ENCODE data around the gene CCR6.
A peak's percentile ranks its signal among the peaks of the same experiment; 100 is the strongest.
"Not testable (repeated sequence)": the region's sequence is repeated elsewhere in the genome, so short reads cannot be mapped to it uniquely, and the experiment has no call there.

The CCR6 gene

GRCh38 chr6:167122827-167123657 is at the start of gene CCR6:
TSS of gene CCR6 (plus strand) at chr6:167123096. CDS start at chr6:167136135, 13,039 bp downstream.
- TF ChIP-seq Cebpa-rat (IDR thresholded peaks at IDR 0.05), result no peak
- H3K4me3 ChIP-seq, result no peak within 1 kb of the TSS
- H3K9me3 ChIP-seq, result peaks cover 14% of the 10 kb centered on the region
- no peaks in the 10 kb centered on the region for H3K27me3 ChIP-seq
- H3K4me2 ChIP-seq, result peak within 1 kb of the TSS; percentile 57
- no peaks in the 10 kb centered on the region for H3K36me3 ChIP-seq
- H3K4me1 ChIP-seq, result peaks cover 70% of the 10 kb centered on the region
- no peak within 1 kb of the TSS for H3K27ac ChIP-seq
- H4K20me1 ChIP-seq, result no peaks in the 10 kb centered on the region
- no peak within 1 kb of the TSS for H3K9ac ChIP-seq

- Histone ChIP-seq H3K9ac (no peak overlapping the region), H3K9me3 (peaks cover 29% of the 10 kb centered on the region), H3K4me2 (peak overlapping the region; percentile 57), H3K4me1 (peaks cover 14% of the 10 kb centered on the region), H3K36me3 (no peaks in the 10 kb centered on the region), H3K27ac (no peak overlapping the region), H3K27me3 (no peaks in the 10 kb centered on the region), H4K20me1 (no peaks in the 10 kb centered on the region), H3K4me3 (no peak overlapping the region)
- TF ChIP-seq Cebpa-rat (IDR thresholded peaks at IDR 0.05), result peak; percentile 89
Measured at GRCh38 chr6:167073679-167074274, 49.1 kb upstream of the CCR6 start.

- no peaks in the 10 kb centered on the region for H3K27me3 ChIP-seq
- no peak for TF ChIP-seq Cebpa-rat (IDR thresholded peaks at IDR 0.05)
- H3K27ac ChIP-seq, result no peak overlapping the region
- no peaks in the 10 kb centered on the region for H3K36me3 ChIP-seq
- no peak overlapping the region for H3K9ac ChIP-seq
- no peak overlapping the region for H3K4me3 ChIP-seq
- no peaks in the 10 kb centered on the region for H4K20me1 ChIP-seq
- H3K4me1 ChIP-seq, result peaks cover 32% of the 10 kb centered on the region
- peaks cover 18% of the 10 kb centered on the region for H3K9me3 ChIP-seq
- H3K4me2 ChIP-seq, result no peak overlapping the region
Measured at GRCh38 chr6:167077241-167077932, 45.5 kb upstream of the CCR6 start.

DNA sequence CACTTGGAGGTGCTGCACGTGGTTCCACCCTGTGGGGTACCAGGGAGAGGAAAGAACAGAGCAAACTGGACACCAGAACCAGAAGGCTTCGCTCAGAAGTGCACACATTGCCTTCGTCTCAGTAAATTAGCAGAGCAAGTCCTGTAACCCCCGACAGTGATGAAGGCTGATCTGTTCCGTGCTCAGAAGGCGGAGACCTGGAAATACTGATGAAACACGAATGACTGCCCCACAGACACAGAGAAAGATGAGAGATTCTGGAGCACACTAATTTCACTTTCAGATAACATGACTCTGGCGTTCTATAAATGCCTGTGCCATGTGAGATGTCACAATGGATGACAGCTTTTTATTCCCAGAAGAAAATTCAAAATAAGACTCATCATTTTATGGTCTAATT is 44.2 kb upstream of the CCR6 start:
- Histone ChIP-seq H3K4me1 (peaks cover 27% of the 10 kb centered on the region), H3K4me3 (no peak overlapping the region), H3K9ac (no peak overlapping the region), H3K27ac (no peak overlapping the region), H4K20me1 (no peaks in the 10 kb centered on the region), H3K27me3 (no peaks in the 10 kb centered on the region), H3K9me3 (peaks cover 9% of the 10 kb centered on the region), H3K36me3 (no peaks in the 10 kb centered on the region), H3K4me2 (no peak overlapping the region)
- no peak for TF ChIP-seq Cebpa-rat (IDR thresholded peaks at IDR 0.05)

DNA sequence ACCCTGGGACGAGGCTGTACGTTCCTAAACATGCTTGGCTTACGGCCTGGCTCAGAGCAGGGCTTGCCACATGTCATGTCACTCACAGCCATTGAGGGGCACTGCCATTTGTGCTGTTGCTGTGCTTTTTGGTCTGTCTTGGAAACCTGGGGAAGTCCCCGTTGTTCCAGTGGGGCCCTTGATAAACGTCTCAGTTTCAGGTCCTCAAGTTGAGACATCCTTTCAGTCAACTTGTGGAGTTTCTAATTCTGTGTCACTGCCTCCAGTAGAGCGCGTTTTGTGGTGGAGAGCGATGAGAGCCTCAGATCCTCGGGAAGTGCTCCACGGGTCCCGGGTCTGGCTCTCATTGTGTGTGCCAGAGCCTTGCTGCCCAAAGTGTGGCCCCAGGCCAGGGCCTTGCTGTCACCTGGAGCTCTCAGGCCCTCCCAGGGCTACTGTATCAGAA is 43.0 kb upstream of the CCR6 start:
- peak overlapping the region; percentile 75 for H3K4me2 ChIP-seq
- H3K27me3 ChIP-seq, result no peaks in the 10 kb centered on the region
- H3K4me3 ChIP-seq, result no peak overlapping the region
- H3K36me3 ChIP-seq, result no peaks in the 10 kb centered on the region
- TF ChIP-seq Cebpa-rat (IDR thresholded peaks at IDR 0.05), result no peak
- H3K9me3 ChIP-seq, result peaks cover 9% of the 10 kb centered on the region
- H4K20me1 ChIP-seq, result no peaks in the 10 kb centered on the region
- 0 out of 2 replicates have a peak overlapping the region, but pooled peaks have one; percentile 50 for H3K27ac ChIP-seq
- H3K9ac ChIP-seq, result no peak overlapping the region
- peaks cover 18% of the 10 kb centered on the region for H3K4me1 ChIP-seq

- Histone ChIP-seq H3K27me3 (no peaks in the 10 kb centered on the region), H3K4me1 (peaks cover 47% of the 10 kb centered on the region), H3K27ac (no peak overlapping the region), H3K9ac (no peak overlapping the region), H3K36me3 (no peaks in the 10 kb centered on the region), H3K9me3 (peaks cover 23% of the 10 kb centered on the region), H4K20me1 (no peaks in the 10 kb centered on the region), H3K4me2 (no peak overlapping the region), H3K4me3 (no peak overlapping the region)
- TF ChIP-seq Cebpa-rat (IDR thresholded peaks at IDR 0.05), result no peak
Measured at GRCh38 chr6:167087857-167088354, 35.0 kb upstream of the CCR6 start.

DNA sequence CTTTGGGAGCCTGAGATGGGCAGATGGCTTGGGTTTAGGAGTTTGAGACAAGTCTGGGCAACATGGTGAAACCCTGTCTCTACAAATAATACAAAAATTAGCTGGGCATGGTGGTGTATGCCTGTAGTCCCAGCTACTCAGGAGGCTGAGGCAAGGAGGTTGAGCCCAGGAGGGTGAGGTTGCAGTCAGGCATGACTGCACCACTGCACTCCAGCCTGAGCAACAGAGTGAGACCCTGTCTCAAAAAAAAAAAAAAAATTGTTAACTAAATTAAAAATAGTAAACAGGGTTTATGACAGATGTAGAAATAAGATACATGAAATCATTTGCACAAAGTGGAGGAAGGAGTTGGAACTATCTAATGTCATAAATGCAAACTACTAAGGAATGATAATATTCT is 34.2 kb upstream of the CCR6 start:
- H3K4me3 ChIP-seq, H3K9ac ChIP-seq, H3K36me3 ChIP-seq, H3K27me3 ChIP-seq, H3K27ac ChIP-seq, H4K20me1 ChIP-seq: not testable (repeated sequence)
- H3K9me3 ChIP-seq, result peaks cover 23% of the 10 kb centered on the region
- peaks cover 55% of the 10 kb centered on the region for H3K4me1 ChIP-seq
- H3K4me2 ChIP-seq, result peak overlapping the region; percentile 80

GRCh38 chr6:167089243-167090142 is 33.4 kb upstream of the CCR6 start:
- no peak overlapping the region for H3K9ac ChIP-seq
- H4K20me1 ChIP-seq, result no peaks in the 10 kb centered on the region
- no peak overlapping the region; the same call in 1 of the 2 replicates for H3K4me3 ChIP-seq
- peak overlapping the region; percentile 57 for H3K27ac ChIP-seq
- peaks cover 63% of the 10 kb centered on the region for H3K4me1 ChIP-seq
- H3K36me3 ChIP-seq, result no peaks in the 10 kb centered on the region
- H3K27me3 ChIP-seq, result no peaks in the 10 kb centered on the region
- TF ChIP-seq Cebpa-rat (IDR thresholded peaks at IDR 0.05), result no peak
- H3K9me3 ChIP-seq, result peaks cover 23% of the 10 kb centered on the region
- peak overlapping the region; percentile 80 for H3K4me2 ChIP-seq

- H3K27me3 ChIP-seq, result no peaks in the 10 kb centered on the region
- H3K36me3 ChIP-seq, result no peaks in the 10 kb centered on the region
- peak overlapping the region; percentile 80 for H3K4me2 ChIP-seq
- TF ChIP-seq Cebpa-rat (IDR thresholded peaks at IDR 0.05), result no peak
- H3K9me3 ChIP-seq, result peaks cover 23% of the 10 kb centered on the region
- H3K9ac ChIP-seq, result no peak overlapping the region
- no peak overlapping the region; the same call in 1 of the 2 replicates for H3K4me3 ChIP-seq
- no peaks in the 10 kb centered on the region for H4K20me1 ChIP-seq
- peaks cover 69% of the 10 kb centered on the region for H3K4me1 ChIP-seq
- H3K27ac ChIP-seq, result peak overlapping the region; percentile 57
Measured at GRCh38 chr6:167090171-167090570, 32.7 kb upstream of the CCR6 start.

All from BLaER1 (cell line).